A549 (cell line): ENCODE measurements around the gene TEX261. TPM values are rescaled to one million over a fixed set of nuclear protein-coding genes. Genes with fewer than 3 reads are reported as not detected.

ENCODE experiments used
- ATAC-seq, 2 experiments: fragments of 200-7000 bp in 1 of 2; fragments of >200 bp in 1 of 2; cut with Nextera tagmentation in 1 of 2; cut with Tn5 transposase in 1 of 2; 3 replicates each; pipeline versions ENCODE4 v1.8.0 to v1.9.1; 2018 to 2020; ENCODE audit warnings: mild to moderate bottlenecking in 1 of 2, moderate library complexity in 1 of 2
- CTCF ChIA-PET: fragments of 300-600 bp; sonication (Branson Sonifier 250); formaldehyde crosslinking; extraction: SDS; loops from one replicate; lab custom pipeline; 2021; ENCODE audit warnings: antibody characterized with exemption, inconsistent platforms; lab: Yijun Ruan, JAX
- POLR2A ChIA-PET: fragments of 350-600 bp; formaldehyde crosslinking; extraction: SDS; loops from one replicate; lab custom pipeline; 2021; ENCODE audit warnings: antibody characterized with exemption, inconsistent platforms; lab: Yijun Ruan, JAX
- DNase-seq, 2 experiments: peaks; one replicate each; pipeline versions ENCODE4 v3.0.0 to v3.0.0-alpha.2; 2011 to 2016; ENCODE audit warnings: low read depth in 1 of 2, low spot score in 1 of 2
- FAIRE-seq: peaks from 2 replicates; lab custom pipeline; 2011; peaks lifted over from hg19 to GRCh38; lab: Jason Lieb, UNC
- H3K27ac ChIP-seq, 2 experiments: fragments of >200 bp; sonication (Bioruptor Twin); formaldehyde crosslinking; 3 replicates each; pipeline ENCODE4 v1.5.1; 2016 to 2017
- H3K4me1 ChIP-seq: fragments of >200 bp; sonication (Bioruptor Twin); formaldehyde crosslinking; 3 replicates; pipeline ENCODE4 v1.6.1; 2016
- H3K4me2 ChIP-seq: fragments of >200 bp; sonication (Bioruptor Twin); formaldehyde crosslinking; 3 replicates; pipeline ENCODE4 v1.6.1; 2016
- H3K4me3 ChIP-seq: fragments of >200 bp; sonication (Bioruptor Twin); formaldehyde crosslinking; 3 replicates; pipeline ENCODE4 v1.5.1; 2016
- H3K9me3 ChIP-seq: fragments of >200 bp; sonication (Bioruptor Twin); formaldehyde crosslinking; 3 replicates; pipeline ENCODE4 v1.6.1; 2016
- EHMT2 ChIP-seq: fragments of 200-600 bp; sonication (generic); IDR thresholded peaks from 2 replicates; pipeline ENCODE4 v1.6.1; 2016; ENCODE audit warnings: antibody characterized with exemption, low read depth, mild to moderate bottlenecking, moderate library complexity
- FOXS1 ChIP-seq: fragments of 250-450 bp; sonication (Bioruptor Pico); IDR thresholded peaks from 2 replicates; pipeline ENCODE4 v1.5.0; 2020; ENCODE audit warnings: mild to moderate bottlenecking, moderate library complexity
- GATA3 ChIP-seq: IDR thresholded peaks from 2 replicates; pipeline ENCODE4 v1.6.1; 2012; ENCODE audit warnings: borderline replicate concordance
- MAX ChIP-seq: IDR thresholded peaks from 2 replicates; pipeline ENCODE4 v1.6.1; 2012
- POLR2A ChIP-seq: IDR thresholded peaks from 2 replicates; pipeline ENCODE4 v1.6.1; 2012; ENCODE audit warnings: mild to moderate bottlenecking, low read length
- SREBF2 ChIP-seq: fragments of 450-650 bp; IDR thresholded peaks from 2 replicates; pipeline ENCODE4 v1.6.1; 2014; ENCODE audit warnings: mild to moderate bottlenecking, moderate library complexity
- TP53 ChIP-seq: fragments of 250-450 bp; sonication (Bioruptor Pico); IDR thresholded peaks from 2 replicates; pipeline ENCODE4 v1.5.0; 2021; ENCODE audit warnings: mild to moderate bottlenecking, moderate library complexity
- USF2 ChIP-seq: fragments of 450-650 bp; IDR thresholded peaks from 2 replicates; pipeline ENCODE4 v1.6.1; 2014; ENCODE audit warnings: antibody characterized with exemption
- ZC3H11A ChIP-seq: fragments of 450-650 bp; IDR thresholded peaks from 2 replicates; pipeline ENCODE4 v1.6.1; 2014; ENCODE audit warnings: antibody characterized with exemption, mild to moderate bottlenecking
- ZSCAN20 ChIP-seq: fragments of 250-450 bp; sonication (Bioruptor Pico); IDR thresholded peaks from 2 replicates; pipeline ENCODE4 v1.8.0; 2022; ENCODE audit warnings: mild to moderate bottlenecking, moderate library complexity
- WGBS: methylation state at CpG from one replicate; pipeline ENCODE4 v1.1.6; 2017; ENCODE audit errors: missing lambda C conversion rate; 5-methylcytosine and 5-hydroxymethylcytosine counted together
- polyA plus RNA-seq, 4 experiments: library from polyadenylated mRNA; depleted of rRNA in 3 of 4; stranded (reverse); fragments of >200 nt; fragmentation: RNase III in 1 of 4; extraction: RNeasy Plus Mini Kit Qiagen cat#74134 plus additional on column Dnase treatment in 1 of 4; gene quantifications; 2 replicates in 3 of 4; 3 replicates in 1 of 4; pipeline ENCODE4 v1.2.3, GENCODE V29; 2011 to 2017
- TF ChIP-seq, protein P1 (sequence below): fragments of 200-600 bp; sonication (generic); IDR thresholded peaks from 2 replicates; pipeline ENCODE4 v1.6.1; 2016; ENCODE audit warnings: antibody characterized with exemption, mild to moderate bottlenecking, moderate library complexity

TEX261 gene
- polyA plus RNA-seq, 2 of the 4 experiments (the other 2 are of a cell fraction): 71.3 to 87.1 TPM

DNA sequence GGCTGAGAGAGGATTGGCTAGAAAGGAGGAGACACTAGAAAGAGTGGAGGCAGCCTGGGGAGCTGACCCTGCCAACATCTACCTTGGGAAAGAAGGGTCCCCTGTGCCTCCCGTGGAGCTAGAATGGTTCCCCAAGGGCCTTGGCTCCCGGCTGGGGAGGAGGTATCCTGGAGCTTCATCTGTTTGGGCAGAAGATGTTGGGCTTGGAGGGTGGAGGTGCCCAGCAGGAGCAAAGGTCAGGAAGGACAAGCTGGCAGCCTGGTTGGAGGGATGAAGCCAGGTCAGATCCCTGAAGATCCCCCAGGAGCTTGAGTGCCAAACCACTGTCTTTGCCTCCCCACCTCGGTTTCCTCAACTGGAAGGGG lies 56.1 kb downstream of the TEX261 start:
- no peak for DNase-seq
- WGBS: 73% methylated on average over 3 of the region's 3 CpGs
- no peak for ATAC-seq
- Histone ChIP-seq H3K4me2 (no peak overlapping the region), H3K27ac (no peak overlapping the region), H3K4me1 (no peaks in the 10 kb centered on the region), H3K9me3 (no peaks in the 10 kb centered on the region), H3K4me3 (no peak overlapping the region)
- TF ChIP-seq, protein P1, sequence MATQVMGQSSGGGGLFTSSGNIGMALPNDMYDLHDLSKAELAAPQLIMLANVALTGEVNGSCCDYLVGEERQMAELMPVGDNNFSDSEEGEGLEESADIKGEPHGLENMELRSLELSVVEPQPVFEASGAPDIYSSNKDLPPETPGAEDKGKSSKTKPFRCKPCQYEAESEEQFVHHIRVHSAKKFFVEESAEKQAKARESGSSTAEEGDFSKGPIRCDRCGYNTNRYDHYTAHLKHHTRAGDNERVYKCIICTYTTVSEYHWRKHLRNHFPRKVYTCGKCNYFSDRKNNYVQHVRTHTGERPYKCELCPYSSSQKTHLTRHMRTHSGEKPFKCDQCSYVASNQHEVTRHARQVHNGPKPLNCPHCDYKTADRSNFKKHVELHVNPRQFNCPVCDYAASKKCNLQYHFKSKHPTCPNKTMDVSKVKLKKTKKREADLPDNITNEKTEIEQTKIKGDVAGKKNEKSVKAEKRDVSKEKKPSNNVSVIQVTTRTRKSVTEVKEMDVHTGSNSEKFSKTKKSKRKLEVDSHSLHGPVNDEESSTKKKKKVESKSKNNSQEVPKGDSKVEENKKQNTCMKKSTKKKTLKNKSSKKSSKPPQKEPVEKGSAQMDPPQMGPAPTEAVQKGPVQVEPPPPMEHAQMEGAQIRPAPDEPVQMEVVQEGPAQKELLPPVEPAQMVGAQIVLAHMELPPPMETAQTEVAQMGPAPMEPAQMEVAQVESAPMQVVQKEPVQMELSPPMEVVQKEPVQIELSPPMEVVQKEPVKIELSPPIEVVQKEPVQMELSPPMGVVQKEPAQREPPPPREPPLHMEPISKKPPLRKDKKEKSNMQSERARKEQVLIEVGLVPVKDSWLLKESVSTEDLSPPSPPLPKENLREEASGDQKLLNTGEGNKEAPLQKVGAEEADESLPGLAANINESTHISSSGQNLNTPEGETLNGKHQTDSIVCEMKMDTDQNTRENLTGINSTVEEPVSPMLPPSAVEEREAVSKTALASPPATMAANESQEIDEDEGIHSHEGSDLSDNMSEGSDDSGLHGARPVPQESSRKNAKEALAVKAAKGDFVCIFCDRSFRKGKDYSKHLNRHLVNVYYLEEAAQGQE: no peak
- TF ChIP-seq POLR2A (no peak), FOXS1 (CRISPR knock-in tag) (no peak), EHMT2 (no peak), TP53 (CRISPR knock-in tag) (no peak), GATA3 (no peak)
- no peak for FAIRE-seq
- POLR2A ChIA-PET: no interaction called here
- CTCF ChIA-PET: interaction anchor here (0.8 to 31.9 kb wide), 6 partner anchors 1 to 77 kb away, joined by 4 to 512 read pairs (median 252); partner anchors contain the start of gene ATP6V1B1

- Histone ChIP-seq H3K27ac (no peak overlapping the region), H3K4me3 (no peak overlapping the region), H3K9me3 (no peaks in the 10 kb centered on the region), H3K4me1 (no peaks in the 10 kb centered on the region), H3K4me2 (no peak overlapping the region)
- ChIA-PET POLR2A (no interaction called here), CTCF (interaction anchor here (0.8 to 31.9 kb wide), 7 partner anchors 2 to 76 kb away, joined by 4 to 512 read pairs (median 18); partner anchors contain the start of gene ATP6V1B1)
- DNase-seq (no peak), ATAC-seq (no peak), FAIRE-seq (no peak)
- WGBS: 77% methylated on average over 10 of the region's 10 CpGs
- no peak for TF ChIP-seq SREBF2
These were observed 56.6 kb downstream of the TEX261 start for GRCh38 chr2:70937866-70938585.

DNA sequence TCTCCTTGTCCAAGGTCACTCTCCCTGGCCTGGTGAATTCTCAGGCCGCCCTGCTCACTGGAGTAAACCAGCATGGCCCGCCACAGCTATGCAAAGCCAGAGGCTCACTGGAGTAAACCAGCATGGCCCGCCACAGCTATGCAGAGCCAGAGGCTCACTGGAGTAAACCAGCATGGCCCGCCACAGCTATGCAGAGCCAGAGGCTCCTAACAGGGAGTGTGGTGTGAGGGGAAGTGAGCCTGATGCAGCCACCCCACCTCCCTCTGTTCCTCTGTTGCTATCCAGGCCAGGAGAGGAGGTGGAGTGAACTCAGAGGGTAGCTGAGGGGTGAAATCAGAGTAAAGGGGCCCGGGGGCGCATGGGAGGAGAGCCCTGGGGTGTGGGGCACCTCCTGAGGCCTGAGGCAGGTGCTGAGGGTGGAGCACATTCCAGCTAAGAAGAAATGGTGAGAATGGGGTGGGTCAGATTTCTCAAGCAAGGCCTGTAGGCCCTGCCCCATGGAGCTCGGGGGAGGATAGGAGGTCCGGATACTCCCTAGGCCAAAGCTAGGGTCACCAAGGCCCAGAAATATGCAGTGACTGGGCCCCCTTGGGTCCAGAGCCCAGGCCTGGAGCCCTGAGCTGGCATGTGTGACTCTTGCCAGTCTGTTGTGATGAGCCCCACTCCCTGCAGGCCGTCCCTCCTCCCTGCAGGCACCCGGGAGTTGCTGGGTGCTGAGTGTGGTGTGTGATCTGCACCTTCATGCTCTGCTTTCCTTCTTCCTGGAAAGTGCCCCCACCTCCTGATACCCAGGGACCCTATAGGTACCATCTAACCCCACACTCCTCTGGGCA lies 57.5 kb downstream of the TEX261 start:
- CTCF ChIA-PET: interaction anchor here (1.4 to 31.9 kb wide), 5 partner anchors 2 to 75 kb away, joined by 6 to 512 read pairs (median 486); partner anchors contain the start of gene ATP6V1B1
- H3K4me1 ChIP-seq: no peaks in the 10 kb centered on the region
- peak in 1 of 2 experiments; percentile 17; a peak in 3 of 6 replicates for ATAC-seq
- 81% methylated on average over 10 of the region's 10 CpGs for WGBS
- H3K4me2 ChIP-seq: no peak overlapping the region
- H3K27ac ChIP-seq: no peak overlapping the region
- H3K9me3 ChIP-seq: no peaks in the 10 kb centered on the region
- no peak for DNase-seq
- FAIRE-seq: no peak
- POLR2A ChIA-PET: no interaction called here
- TF ChIP-seq MAX: no peak
- TF ChIP-seq ZC3H11A: no peak
- H3K4me3 ChIP-seq: no peak overlapping the region

- H3K27ac ChIP-seq: no peak overlapping the region
- H3K9me3 ChIP-seq: no peaks in the 10 kb centered on the region
- H3K4me1 ChIP-seq: no peaks in the 10 kb centered on the region
- WGBS: 77% methylated on average over 10 of the region's 10 CpGs
- no peak overlapping the region for H3K4me2 ChIP-seq
- ChIA-PET POLR2A (no interaction called here), CTCF (interaction anchor here (1.1 to 31.9 kb wide), 6 partner anchors 3 to 75 kb away, joined by 6 to 512 read pairs (median 252); partner anchors contain the start of gene ATP6V1B1)
- DNase-seq (no peak), ATAC-seq (no peak), FAIRE-seq (no peak)
- no peak for TF ChIP-seq USF2
- TF ChIP-seq, protein P1: no peak
- no peak for TF ChIP-seq ZSCAN20 (CRISPR knock-in tag)
- H3K4me3 ChIP-seq: no peak overlapping the region
These were observed 58.3 kb downstream of the TEX261 start for GRCh38 chr2:70936165-70936978.
